Bone marrow (tissue), 2 donors: ENCODE measurements around the gene MAN2B2.

Source experiments
- DNase-seq, 2 donors: peaks; one replicate each; lab custom pipeline; 2025; lab: John Stamatoyannopoulos, UW

The MAN2B2 gene

DNA sequence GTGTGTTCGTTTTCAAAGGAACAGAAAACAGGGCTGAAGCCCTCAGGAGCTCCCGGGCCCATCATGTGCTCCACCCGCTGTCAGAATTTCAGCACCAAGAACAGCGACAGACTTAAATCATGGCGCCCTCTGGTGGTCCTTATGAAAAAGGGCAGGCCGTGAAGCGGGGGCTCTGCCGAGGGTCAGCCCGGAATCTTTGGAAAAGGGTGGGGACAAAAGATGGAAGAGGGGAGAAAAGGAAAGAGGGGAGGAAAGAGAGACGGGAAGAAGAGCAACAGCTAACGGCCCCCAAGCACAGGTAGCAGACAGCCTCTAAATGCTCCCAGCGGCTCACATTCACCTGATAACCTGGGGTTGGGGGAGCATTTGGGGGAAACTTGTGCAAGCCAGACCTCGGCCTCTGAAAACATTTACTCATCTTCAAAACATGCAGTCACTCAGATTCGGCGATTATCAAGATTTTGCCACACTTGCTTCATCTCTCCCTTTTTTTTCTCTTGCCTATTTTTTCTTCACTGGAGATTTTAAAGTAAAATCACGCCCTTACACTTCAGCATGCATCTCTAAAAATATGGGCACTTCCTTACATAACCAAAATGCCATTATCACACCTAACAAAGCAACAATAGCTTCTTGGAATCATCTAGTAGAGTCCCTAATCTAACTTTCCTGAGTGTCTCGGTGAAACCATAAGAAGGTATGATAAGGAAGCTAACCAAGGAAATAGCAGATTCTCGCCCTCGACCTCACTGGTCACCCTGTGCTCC is 28.1 kb upstream of the MAN2B2 start:
- DNase-seq = peak; percentile 3 to 33

DNA sequence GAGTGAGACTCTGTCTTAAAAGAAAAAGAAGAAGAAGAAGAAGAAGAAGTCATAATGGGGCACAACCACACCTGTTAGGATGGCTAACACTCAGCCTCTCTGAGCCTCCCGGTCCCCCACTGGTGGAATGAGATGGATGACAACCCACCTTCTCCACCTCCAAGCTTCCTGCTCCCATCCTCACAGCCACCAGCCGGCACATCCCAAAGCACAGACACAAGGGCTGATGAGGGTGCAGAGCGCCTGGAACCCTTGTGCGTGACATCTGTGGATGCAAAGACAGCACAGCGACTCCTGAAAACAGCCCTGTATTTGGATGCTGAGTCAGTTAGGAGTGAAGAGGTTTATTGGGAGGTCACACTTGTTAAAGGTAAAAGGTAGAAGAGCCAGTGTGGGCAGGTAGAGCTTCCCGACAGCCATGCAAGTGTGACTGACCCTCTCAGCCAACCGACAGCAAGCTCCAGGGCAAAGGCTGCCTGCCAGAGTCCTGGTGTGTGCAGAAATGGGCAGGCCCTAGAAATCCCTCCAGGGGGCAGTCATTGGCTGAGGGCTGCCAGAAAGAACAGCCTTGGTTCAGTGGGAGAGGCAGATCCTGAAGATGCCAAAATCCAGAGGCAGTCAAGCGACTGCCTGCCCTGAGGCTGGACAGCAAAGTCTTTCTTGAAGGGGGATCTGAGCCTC is 26.6 kb upstream of the MAN2B2 start:
- DNase-seq = no peak

- no peak for DNase-seq
These were observed 26.1 kb upstream of the MAN2B2 start for GRCh38 chr4:6548882-6549230.

DNA sequence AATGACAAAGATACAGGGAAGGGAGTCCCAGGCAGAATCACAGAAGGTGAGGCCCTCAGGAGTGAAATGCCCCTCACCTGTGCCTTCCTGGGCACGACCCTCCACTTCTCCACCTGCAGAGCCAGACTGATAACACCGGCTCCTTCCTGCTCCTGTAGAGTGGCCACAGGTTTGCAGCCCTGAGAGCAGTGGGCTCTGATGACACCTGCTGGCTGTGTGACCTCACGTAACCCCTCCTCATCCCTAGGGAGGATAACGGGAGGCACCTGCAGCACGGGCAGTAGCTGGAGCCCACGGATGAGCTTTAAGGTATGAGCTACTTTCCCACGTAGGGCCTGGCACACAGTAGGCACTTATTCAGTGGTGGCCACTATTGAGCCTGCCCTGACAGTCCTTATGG is 25.5 kb upstream of the MAN2B2 start:
- no peak for DNase-seq

- no peak for DNase-seq
These were observed 24.9 kb upstream of the MAN2B2 start for GRCh38 chr4:6549890-6550620.

GRCh38 chr4:6550821-6551220 is 24.2 kb upstream of the MAN2B2 start:
- DNase-seq = no peak

DNA sequence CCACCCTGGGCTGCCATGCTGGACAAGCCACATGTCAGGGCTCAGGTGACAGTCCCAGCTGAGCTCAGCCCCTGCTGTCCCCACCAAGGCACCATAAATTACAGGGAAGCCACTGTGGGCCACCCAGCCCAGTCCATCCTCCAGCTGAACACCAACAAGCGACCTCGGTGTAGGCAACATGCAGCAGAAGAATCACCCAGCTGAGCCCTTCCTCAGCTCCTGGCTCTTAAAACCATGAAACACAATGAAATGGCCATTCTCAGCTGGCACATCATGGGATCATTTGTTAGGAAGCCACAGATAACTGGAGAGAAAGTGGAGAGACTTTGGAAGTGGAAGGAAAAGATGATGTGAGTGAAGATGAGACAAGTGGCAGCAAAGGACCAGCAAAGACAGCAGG is 23.3 kb upstream of the MAN2B2 start:
- DNase-seq = no peak

DNA sequence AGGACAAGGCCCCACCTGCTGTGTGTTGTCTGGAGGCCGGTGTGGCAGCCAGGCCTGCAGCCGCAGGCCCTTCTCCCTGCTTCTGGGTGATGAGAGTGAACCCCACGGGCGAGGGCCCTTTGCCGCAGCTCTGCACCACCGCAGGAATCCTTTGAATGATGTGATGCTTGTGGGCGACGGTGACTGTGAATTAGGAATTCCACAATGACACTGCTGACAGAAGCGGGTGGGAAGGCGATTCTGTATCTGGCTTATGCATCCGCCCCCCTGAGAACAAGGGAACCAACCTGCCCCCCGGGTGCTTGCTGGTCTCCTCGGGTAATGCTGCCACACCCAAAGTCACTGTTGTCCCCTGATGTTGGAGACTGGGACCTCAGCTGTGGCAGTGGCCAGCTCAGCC is 19.5 kb upstream of the MAN2B2 start:
- no peak for DNase-seq

GRCh38 chr4:6556263-6556662 is 18.7 kb upstream of the MAN2B2 start:
- no peak for DNase-seq

DNA sequence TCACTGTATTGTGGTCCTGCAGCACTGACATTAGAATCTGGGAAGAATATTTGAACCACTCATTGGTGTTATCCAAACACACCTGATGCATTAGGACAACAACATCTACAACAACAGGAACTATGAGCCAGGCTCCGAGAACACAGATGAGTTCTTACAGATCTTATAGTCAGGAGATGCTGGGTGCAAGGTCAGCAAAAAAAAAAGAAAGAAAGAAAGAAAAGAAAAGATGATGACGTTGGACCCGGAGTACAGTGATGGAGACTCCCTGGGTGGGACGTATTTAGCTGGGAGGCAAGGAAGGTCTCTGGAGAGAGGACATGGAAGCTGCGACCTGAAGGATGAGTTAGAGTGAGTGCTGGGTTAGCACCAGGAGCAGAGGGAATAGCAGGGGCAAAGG is 17.8 kb upstream of the MAN2B2 start:
- no peak for DNase-seq

DNA sequence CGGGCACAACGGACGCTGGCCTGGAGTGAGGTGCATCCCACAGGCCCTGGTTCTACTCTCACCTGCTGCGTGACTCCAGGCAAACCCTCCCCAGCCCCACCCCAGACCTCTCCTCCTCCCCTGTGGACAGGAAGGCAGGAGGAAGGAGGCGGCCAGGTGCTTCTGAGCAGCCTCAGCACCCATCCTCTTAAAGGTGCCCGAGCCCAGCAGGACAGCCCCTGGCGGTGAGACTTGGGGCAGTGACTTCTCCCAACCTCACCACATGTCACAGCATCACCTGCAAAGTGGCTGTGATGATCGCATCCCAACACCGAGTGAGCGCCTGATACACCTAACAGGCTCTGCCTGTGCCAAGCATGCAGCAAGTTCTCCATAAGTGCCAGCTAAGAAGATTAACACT is 17.1 kb upstream of the MAN2B2 start:
- no peak for DNase-seq

GRCh38 chr4:6560416-6561172 is 14.4 kb upstream of the MAN2B2 start:
- no peak for DNase-seq

GRCh38 chr4:6561173-6561516 is 13.8 kb upstream of the MAN2B2 start:
- no peak for DNase-seq

- no peak for DNase-seq
These were observed 13.2 kb upstream of the MAN2B2 start for GRCh38 chr4:6561706-6562371.

DNA sequence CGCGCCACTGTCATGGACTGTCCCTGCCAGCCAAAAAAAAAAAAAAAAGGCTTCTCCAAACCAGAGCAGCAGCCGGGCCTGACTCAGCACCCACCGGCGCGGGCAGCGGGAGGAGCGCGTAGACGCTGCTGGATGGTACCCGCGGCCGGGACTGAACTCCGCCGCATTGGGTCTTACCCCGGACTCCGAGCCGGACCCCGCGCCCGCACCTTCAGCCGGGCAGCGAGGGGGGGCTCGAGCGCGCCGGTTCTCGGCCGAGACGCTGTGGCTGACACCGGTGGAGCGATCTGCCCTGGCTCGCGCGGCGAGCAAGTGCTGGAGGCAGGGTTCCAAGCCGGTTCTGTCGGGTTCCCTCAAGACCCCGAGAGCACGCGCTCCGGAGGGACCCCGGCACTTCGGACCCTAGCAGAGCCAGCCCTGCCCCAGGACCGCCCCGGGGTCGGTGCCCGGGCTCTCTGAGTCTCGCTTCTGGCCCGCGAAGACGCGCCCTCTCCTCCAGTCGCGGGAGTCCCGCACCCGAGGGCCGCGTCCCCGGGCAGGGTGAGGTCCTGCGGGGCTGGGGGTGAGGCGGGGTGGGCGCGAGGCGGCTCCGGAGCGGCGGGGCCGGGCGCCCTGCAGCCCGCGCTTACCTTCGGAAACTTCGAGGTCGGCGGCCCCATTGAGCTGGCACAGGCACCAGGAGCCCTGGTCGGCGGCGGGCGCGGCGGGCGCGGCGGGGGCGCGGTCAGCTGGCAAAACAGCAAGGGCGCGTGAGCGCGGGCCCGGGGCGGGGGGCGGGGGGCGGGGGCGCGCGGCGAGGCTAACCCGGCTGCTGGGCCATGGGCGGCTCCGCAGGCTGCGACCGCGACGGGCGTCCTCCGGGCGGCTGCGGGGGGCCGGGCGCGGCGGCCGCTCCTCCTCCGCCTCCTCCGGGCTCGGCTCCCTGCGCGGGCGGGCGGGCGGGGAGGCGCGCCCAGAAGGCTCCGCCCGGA is 11.8 kb upstream of the MAN2B2 start:
- DNase-seq = no peak

DNA sequence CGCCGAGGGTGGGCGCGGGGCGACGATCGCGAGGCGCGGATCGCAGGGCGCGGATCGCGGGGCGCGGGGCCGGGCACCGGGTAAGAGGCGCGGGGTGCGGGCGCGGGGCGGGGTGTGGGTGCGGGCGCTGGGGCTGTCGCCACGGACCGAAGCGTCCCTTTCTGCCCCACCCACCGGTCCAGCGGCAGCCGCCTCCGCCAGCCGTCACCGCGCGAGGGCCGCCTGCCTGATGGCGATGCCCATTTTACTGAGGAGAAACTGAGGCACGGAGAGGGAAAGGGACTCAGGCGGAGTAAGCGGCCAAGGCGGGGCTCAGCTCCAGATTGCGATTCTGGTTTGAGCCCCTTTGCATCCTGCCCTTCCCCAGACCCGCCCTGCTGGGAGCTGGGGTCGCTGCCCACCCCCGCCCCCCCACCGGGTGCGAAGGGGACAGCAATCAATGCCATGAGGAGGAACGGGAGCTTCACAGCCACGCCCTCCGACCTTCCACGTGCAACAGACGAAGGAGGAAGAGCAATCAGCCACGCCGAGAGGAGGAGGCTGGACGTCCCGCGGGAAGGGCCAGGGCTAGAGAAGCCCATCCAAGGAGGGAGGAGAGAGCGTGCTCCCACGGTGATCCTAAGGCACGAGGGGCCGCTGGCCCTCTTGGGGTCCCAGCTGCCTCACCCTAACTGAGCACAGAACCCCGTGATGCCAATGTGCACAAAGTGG is 10.9 kb upstream of the MAN2B2 start:
- no peak for DNase-seq

DNA sequence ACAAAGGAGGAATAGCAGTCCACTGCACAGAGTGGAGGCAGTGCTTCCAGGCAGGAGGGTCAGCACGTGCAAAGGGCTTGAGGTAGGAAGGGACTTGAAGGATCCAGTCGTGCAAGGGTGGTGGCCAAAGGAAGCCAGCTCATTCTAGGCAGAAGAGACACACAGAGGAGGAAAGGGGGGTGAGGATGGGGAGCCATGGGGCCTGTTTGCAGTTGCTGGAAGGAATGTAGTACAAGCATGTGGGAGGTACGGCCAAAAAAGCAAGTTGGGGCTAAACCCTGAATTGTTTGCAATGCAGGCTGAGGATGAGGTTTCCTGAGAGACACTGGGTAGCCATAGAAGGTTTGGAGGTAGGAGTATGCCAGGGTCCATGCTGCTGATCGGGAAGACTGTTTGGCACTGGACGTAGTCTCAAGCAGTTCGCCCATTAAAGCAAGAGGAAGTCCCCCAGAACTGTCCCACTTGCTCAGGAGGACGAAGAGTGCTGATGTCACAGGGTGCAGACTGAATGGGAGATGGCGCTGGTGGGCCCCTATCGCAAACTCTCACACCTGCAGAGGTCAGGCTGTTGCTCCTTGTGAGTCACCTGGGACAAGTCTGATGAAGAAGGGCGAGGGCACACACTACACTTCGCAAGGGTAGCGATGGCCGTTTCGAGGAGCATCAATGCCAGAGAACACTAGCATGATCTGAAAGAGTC is 9.1 kb upstream of the MAN2B2 start:
- no peak for DNase-seq

DNA sequence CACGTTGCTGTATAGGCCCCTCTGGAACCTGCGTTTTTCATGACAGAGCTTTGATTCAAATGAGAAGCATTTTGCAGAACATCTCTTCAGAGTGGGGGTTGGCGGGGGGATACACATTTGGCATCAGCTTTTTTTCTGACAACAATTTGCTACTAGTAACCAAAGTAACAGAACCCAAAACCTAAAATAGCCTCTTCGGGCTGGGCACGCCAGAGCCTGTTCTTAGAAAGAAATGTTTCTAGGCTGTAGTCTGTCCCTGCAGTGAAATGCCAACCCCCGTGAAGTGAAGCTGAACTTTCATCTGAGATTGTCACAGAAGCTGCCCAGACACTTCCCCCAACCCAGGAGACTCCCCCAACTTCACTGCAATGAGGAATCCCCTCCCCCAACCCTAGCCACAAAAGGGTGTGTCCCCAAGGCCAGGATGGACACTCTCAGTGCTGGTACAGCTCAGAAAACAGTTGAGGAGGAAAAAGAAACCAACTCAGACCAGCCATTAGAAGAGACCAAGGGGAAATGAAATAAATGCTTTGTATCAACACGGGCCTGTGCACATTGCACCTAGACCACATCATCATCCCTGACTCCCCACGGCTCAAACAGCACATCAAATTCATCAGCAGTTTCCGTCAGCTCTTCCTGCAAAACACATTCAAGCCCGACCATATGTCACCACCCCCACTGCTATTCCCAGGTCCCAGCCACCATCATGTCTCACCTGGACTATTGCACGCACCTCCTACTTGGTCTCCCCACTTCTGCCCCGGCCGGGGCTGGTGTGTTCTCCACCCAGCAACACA is 8.4 kb upstream of the MAN2B2 start:
- no peak for DNase-seq

GRCh38 chr4:6567218-6567617 is 7.8 kb upstream of the MAN2B2 start:
- DNase-seq = no peak
